ENCODE measurements around the gene CALM3.
"Not testable (repeated sequence)": the region's sequence is repeated elsewhere in the genome, so short reads cannot be mapped to it uniquely, and the experiment has no call there.

DNA sequence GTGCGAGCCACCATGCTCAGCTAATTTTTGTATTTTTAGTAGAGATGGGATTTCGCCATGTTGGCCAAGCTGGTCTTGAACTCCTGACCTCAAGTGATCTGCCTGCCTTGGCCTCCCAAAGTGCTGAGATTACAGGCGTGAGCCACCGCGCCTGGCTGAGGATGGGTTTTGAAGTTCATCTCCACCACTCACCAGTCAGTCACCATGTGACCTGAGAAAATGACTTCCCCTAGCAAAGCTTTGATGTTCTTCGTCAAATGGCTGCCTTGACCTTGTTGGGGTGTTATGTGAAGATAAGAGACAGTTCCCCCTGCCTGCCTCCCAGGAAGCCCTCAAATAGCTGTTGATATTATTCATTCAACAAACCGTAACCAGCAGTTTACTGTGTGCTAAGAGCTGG lies 27.8 kb downstream of the CALM3 start:
- TF ChIP-seq, protein P1, sequence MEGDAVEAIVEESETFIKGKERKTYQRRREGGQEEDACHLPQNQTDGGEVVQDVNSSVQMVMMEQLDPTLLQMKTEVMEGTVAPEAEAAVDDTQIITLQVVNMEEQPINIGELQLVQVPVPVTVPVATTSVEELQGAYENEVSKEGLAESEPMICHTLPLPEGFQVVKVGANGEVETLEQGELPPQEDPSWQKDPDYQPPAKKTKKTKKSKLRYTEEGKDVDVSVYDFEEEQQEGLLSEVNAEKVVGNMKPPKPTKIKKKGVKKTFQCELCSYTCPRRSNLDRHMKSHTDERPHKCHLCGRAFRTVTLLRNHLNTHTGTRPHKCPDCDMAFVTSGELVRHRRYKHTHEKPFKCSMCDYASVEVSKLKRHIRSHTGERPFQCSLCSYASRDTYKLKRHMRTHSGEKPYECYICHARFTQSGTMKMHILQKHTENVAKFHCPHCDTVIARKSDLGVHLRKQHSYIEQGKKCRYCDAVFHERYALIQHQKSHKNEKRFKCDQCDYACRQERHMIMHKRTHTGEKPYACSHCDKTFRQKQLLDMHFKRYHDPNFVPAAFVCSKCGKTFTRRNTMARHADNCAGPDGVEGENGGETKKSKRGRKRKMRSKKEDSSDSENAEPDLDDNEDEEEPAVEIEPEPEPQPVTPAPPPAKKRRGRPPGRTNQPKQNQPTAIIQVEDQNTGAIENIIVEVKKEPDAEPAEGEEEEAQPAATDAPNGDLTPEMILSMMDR (IDR thresholded peaks at IDR 0.05; ENCODE audit: extremely low read depth in 1 of 2, insufficient read depth in 1 of 2, low read depth in 1 of 2, low read length in 2 of 2), result not testable (repeated sequence)
- not testable (repeated sequence) for TF ChIP-seq POLR2A (IDR thresholded peaks at IDR 0.05; ENCODE audit: low read depth, low read length); EZH2 (IDR thresholded peaks at IDR 0.05; ENCODE audit: borderline replicate concordance, low read depth, low read length, severe bottlenecking); FOS (IDR thresholded peaks at IDR 0.05; ENCODE audit: borderline replicate concordance, insufficient read depth, low read length); MYC (IDR thresholded peaks at IDR 0.05; ENCODE audit: low read depth, low read length); POLR2AphosphoS5 (IDR thresholded peaks at IDR 0.05; ENCODE audit: insufficient read depth, low read depth, low read length); JUN (IDR thresholded peaks at IDR 0.05; ENCODE audit: borderline replicate concordance, insufficient read depth, insufficient read length, low read depth)
- TF ChIP-seq, protein P2, sequence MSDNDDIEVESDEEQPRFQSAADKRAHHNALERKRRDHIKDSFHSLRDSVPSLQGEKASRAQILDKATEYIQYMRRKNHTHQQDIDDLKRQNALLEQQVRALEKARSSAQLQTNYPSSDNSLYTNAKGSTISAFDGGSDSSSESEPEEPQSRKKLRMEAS (IDR thresholded peaks at IDR 0.05; ENCODE audit: insufficient read depth, insufficient read length), result not testable (repeated sequence)
